ENCODE measurements around the gene PARM1. TPM values are rescaled to one million over a fixed set of nuclear protein-coding genes. Genes with fewer than 3 reads are reported as not detected.

Gene PARM1
- total RNA-seq, 1 donor from 2014 or later: 78.0 TPM

DNA sequence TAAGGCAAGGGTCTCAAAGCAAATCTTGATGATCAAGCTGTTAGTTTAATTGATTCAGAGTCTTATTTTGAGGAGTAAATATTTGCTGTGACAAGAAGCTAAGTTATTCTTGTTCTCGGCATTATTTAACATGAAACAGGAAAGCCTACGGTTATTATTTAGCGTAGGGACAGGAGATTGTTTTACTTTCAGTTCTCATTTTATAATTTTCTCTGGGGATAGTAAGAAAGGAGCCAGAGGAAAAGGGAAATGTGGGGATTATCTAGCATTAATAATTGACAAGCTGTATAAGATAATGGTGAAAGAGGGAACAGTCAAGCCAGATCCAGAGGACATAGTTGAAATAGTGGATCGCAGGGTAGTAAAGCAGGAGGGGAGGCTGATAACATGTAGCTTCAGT lies 39.7 kb upstream of the PARM1 start:
- no peak for ATAC-seq
- TF ChIP-seq, protein P1, sequence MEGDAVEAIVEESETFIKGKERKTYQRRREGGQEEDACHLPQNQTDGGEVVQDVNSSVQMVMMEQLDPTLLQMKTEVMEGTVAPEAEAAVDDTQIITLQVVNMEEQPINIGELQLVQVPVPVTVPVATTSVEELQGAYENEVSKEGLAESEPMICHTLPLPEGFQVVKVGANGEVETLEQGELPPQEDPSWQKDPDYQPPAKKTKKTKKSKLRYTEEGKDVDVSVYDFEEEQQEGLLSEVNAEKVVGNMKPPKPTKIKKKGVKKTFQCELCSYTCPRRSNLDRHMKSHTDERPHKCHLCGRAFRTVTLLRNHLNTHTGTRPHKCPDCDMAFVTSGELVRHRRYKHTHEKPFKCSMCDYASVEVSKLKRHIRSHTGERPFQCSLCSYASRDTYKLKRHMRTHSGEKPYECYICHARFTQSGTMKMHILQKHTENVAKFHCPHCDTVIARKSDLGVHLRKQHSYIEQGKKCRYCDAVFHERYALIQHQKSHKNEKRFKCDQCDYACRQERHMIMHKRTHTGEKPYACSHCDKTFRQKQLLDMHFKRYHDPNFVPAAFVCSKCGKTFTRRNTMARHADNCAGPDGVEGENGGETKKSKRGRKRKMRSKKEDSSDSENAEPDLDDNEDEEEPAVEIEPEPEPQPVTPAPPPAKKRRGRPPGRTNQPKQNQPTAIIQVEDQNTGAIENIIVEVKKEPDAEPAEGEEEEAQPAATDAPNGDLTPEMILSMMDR (IDR thresholded peaks at IDR 0.05): no peak
- Histone ChIP-seq H3K4me1 (no peaks in the 10 kb centered on the region), H3K4me3 (peak overlapping the region; percentile 1), H3K27me3 (no peaks in the 10 kb centered on the region), H3K36me3 (no peaks in the 10 kb centered on the region), H3K9me3 (no peaks in the 10 kb centered on the region), H3K27ac (no peak overlapping the region)
- DNase-seq: no peak
- intact Hi-C loops (cut with DNase I): no loop called here

DNA sequence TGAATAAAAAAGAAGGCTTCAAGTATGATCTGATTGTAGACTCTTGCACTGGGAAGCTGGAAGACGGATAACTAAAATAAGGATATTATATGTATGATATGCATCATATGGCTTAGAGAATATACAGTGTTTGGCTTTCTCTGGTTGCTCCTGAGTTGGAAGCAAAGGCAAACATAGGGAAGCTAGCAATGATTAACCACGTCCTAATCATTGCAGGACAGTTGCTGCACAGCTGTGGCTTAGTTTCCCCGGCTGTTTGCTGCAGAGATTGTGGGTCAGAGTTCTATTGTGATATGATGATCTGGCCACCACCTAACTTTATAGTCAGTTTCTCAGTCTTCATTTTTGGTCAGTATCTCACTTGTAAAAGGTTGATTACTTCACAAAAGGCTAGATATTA lies 36.3 kb upstream of the PARM1 start:
- TF ChIP-seq, protein P1 (IDR thresholded peaks at IDR 0.05): no peak
- H3K36me3 ChIP-seq: no peaks in the 10 kb centered on the region
- no peak overlapping the region for H3K27ac ChIP-seq
- ATAC-seq (no peak), DNase-seq (no peak)
- intact Hi-C loops (cut with DNase I): no loop called here
- H3K27me3 ChIP-seq: no peaks in the 10 kb centered on the region
- H3K4me1 ChIP-seq: no peaks in the 10 kb centered on the region
- H3K4me3 ChIP-seq: no peak overlapping the region
- H3K9me3 ChIP-seq: no peaks in the 10 kb centered on the region

DNA sequence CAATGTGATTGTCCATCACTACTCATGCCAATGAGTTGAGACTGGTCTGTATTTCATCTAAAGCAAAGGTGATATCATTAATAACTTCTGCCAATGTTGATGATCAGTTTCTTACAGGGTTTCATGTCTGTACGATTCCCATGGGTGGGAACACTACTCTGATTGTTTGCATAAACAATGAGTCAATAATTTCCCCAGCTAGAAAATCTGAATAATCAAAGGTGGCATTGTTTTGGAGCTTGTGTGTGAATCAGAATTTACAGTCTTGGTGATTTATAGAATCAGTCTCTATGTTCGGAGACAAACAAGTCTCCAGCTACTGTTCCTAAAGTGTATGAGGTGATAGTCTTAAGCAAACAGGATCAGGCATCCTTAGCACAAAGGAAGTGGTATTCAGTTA lies 35.5 kb upstream of the PARM1 start:
- Histone ChIP-seq H3K27ac (no peak overlapping the region), H3K4me3 (no peak overlapping the region), H3K9me3 (no peaks in the 10 kb centered on the region), H3K36me3 (no peaks in the 10 kb centered on the region), H3K4me1 (no peaks in the 10 kb centered on the region), H3K27me3 (no peaks in the 10 kb centered on the region)
- no peak for DNase-seq
- no peak for ATAC-seq
- TF ChIP-seq, protein P1 (IDR thresholded peaks at IDR 0.05): no peak
- intact Hi-C loops (cut with DNase I): no loop called here

GRCh38 chr4:74900862-74901261 lies 32.1 kb upstream of the PARM1 start:
- H3K4me3 ChIP-seq: no peak overlapping the region
- TF ChIP-seq, protein P1 (IDR thresholded peaks at IDR 0.05): no peak
- intact Hi-C loops (cut with DNase I): no loop called here
- no peak overlapping the region for H3K27ac ChIP-seq
- no peaks in the 10 kb centered on the region for H3K36me3 ChIP-seq
- no peaks in the 10 kb centered on the region for H3K4me1 ChIP-seq
- no peaks in the 10 kb centered on the region for H3K9me3 ChIP-seq
- DNase-seq: no peak
- no peaks in the 10 kb centered on the region for H3K27me3 ChIP-seq
- ATAC-seq: no peak

DNA sequence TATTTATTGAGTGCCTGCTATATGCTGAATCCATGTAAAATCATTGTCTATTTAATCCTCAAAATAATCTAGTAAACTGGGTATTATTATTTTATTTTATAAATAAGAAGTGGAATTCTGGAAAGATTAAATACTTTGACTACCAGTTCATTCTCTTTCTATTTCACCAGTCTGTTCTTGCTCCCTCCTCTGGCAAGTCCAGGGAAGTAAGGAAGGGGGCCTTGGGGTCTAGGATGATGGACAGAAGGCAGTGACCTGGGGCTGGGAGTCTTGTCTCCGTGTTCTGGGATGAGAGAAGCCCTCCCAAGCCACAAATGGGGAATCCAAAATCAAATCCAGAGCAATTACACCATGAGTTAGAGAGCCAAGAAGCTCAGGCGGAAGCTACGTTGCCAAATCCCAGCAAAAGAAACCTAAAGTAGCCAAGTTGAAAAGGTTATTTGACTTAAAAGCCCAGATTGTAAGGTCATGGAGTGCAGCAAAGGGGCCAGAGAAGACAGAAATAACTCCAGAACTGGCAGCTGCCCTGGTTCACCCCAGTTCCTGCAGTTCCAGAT lies 28.3 kb upstream of the PARM1 start:
- Histone ChIP-seq H3K9me3 (no peaks in the 10 kb centered on the region), H3K36me3 (no peaks in the 10 kb centered on the region), H3K4me3 (no peak overlapping the region), H3K27ac (no peak overlapping the region), H3K4me1 (no peaks in the 10 kb centered on the region), H3K27me3 (no peaks in the 10 kb centered on the region)
- DNase-seq (no peak), ATAC-seq (no peak)
- intact Hi-C loops (cut with DNase I): no loop called here
- TF ChIP-seq, protein P1 (IDR thresholded peaks at IDR 0.05): no peak

- TF ChIP-seq, protein P1 (IDR thresholded peaks at IDR 0.05): no peak
Observed at GRCh38 chr4:74906771-74907170, 26.1 kb upstream of the PARM1 start.

More at GRCh38 chr4:74906771-74907170, 26.1 kb upstream of the PARM1 start:
- no peaks in the 10 kb centered on the region for H3K9me3 ChIP-seq
- no peaks in the 10 kb centered on the region for H3K27me3 ChIP-seq
- H3K27ac ChIP-seq: no peak overlapping the region
- no peak for ATAC-seq
- H3K36me3 ChIP-seq: no peaks in the 10 kb centered on the region
- no peak for DNase-seq
- intact Hi-C loops (cut with DNase I): no loop called here
- no peak overlapping the region for H3K4me3 ChIP-seq
- H3K4me1 ChIP-seq: no peaks in the 10 kb centered on the region
